ENCODE measurements around the gene STARD13. TPM values are rescaled to one million over a fixed set of nuclear protein-coding genes. Genes with fewer than 3 reads are reported as not detected.

STARD13 gene
- polyA plus RNA-seq, 1 donor (not counting 4 experiments of a cell fraction or from before 2014, with no cell fraction given), result 11.9 TPM

GRCh38 chr13:33058776-33059327, 226.7 kb downstream of the STARD13 start:
- H3K36me3 ChIP-seq (ENCODE audit: control insufficient read depth in 2 of 2, extremely low read depth in 1 of 2, insufficient read depth in 2 of 2, low read length in 2 of 2), result no peaks in the 10 kb centered on the region
- H3K4me2 ChIP-seq (ENCODE audit: control insufficient read depth, extremely low read depth, insufficient read depth, low read depth, low read length), result no peak overlapping the region
- dilution Hi-C loops (cut with MboI; ENCODE audit: extremely low pct_ligation_motif_present, low sequenced_read_pairs), result no loop called here
- no peak overlapping the region for H3K9ac ChIP-seq (ENCODE audit: control insufficient read depth, extremely low read depth, insufficient read depth, low read length)
- no peaks in the 10 kb centered on the region for H4K20me1 ChIP-seq (ENCODE audit: control insufficient read depth, extremely low read depth, insufficient read depth, low read length)
- no peaks in the 10 kb centered on the region for H3K9me1 ChIP-seq (ENCODE audit: control insufficient read depth, extremely low read depth, insufficient read depth, low read length)
- FAIRE-seq (no peak), DNase-seq (ENCODE audit: low read depth, low spot score) (no peak)
- H3K4me3 ChIP-seq (ENCODE audit: control insufficient read depth in 2 of 3, extremely low read depth in 1 of 3, insufficient read depth in 2 of 3, low read depth in 1 of 3, low read length in 3 of 3), result no peak overlapping the region
- H3K4me1 ChIP-seq (ENCODE audit: control insufficient read depth, extremely low read depth, insufficient read depth, low read length), result no peaks in the 10 kb centered on the region
- H3K27ac ChIP-seq (ENCODE audit: control insufficient read depth, insufficient read depth, low read length), result no peak overlapping the region
- H3K27me3 ChIP-seq (ENCODE audit: control insufficient read depth, extremely low read depth, insufficient read depth, low read length), result peaks cover 7% of the 10 kb centered on the region
- TF ChIP-seq CTCF (optimal IDR thresholded peaks at IDR 0.05 in 1 of 3, IDR thresholded peaks at IDR 0.05 in 1 of 3, conservative IDR thresholded peaks at IDR 0.05 in 1 of 3; ENCODE audit: extremely low read depth in 1 of 3, insufficient read depth in 2 of 3, low read length in 3 of 3) (no peak), EZH2 (IDR thresholded peaks at IDR 0.05; ENCODE audit: low read length) (no peak)
- no peak overlapping the region for H2AFZ ChIP-seq (ENCODE audit: control insufficient read depth, low read length)
- no peaks in the 10 kb centered on the region for H3K9me3 ChIP-seq (ENCODE audit: control insufficient read depth, low read depth, low read length)
- no peaks in the 10 kb centered on the region for H3K79me2 ChIP-seq (ENCODE audit: control insufficient read depth, insufficient read depth, low read length)

DNA sequence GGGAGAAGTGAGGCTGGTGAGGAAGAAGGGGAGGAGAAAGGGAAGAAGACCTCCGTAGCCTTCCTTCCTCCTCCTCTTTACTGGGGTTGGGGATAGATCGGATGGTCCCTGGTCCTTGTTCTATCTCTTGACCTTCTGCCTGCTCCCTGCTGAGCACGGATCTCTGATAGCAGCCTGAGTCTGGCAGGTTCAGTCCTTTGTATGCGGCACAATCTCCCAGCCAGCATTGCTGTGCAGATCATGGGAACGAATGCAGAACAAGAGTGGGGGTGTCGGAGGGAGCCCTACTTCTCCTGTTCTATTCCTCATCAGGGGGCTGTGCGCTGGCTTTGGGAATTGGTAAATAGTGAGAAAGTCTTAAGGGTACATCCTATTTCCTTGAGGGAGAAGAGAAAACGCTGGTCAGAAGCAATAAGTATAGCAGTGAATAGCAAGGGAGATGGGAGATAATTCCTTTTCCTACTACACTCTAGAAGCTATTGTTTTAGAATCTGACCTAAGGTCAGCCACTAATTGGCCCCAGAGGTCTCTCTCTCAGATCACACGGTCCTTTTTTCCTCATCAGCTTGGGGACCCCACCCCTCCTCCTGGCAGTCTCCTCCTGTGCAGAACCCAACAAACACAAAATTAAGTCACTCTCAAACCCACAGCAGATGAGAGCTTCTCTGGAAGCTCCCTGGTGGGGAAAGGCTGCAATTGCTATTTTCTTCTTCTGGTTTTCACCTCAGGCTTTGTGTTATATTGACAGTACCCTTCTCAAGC, 228.4 kb downstream of the STARD13 start:
- no peak overlapping the region for H2AFZ ChIP-seq (ENCODE audit: control insufficient read depth, low read length)
- H3K9me3 ChIP-seq (ENCODE audit: control insufficient read depth, low read depth, low read length), result no peaks in the 10 kb centered on the region
- no peaks in the 10 kb centered on the region for H3K4me1 ChIP-seq (ENCODE audit: control insufficient read depth, extremely low read depth, insufficient read depth, low read length)
- no peak overlapping the region for H3K4me2 ChIP-seq (ENCODE audit: control insufficient read depth, extremely low read depth, insufficient read depth, low read depth, low read length)
- no peaks in the 10 kb centered on the region for H3K36me3 ChIP-seq (ENCODE audit: control insufficient read depth in 2 of 2, extremely low read depth in 1 of 2, insufficient read depth in 2 of 2, low read length in 2 of 2)
- dilution Hi-C loops (cut with MboI; ENCODE audit: extremely low pct_ligation_motif_present, low sequenced_read_pairs), result no loop called here
- H3K79me2 ChIP-seq (ENCODE audit: control insufficient read depth, insufficient read depth, low read length), result no peaks in the 10 kb centered on the region
- no peaks in the 10 kb centered on the region for H3K9me1 ChIP-seq (ENCODE audit: control insufficient read depth, extremely low read depth, insufficient read depth, low read length)
- no peaks in the 10 kb centered on the region for H4K20me1 ChIP-seq (ENCODE audit: control insufficient read depth, extremely low read depth, insufficient read depth, low read length)
- H3K27ac ChIP-seq (ENCODE audit: control insufficient read depth, insufficient read depth, low read length), result no peak overlapping the region
- H3K4me3 ChIP-seq (ENCODE audit: control insufficient read depth in 2 of 3, extremely low read depth in 1 of 3, insufficient read depth in 2 of 3, low read depth in 1 of 3, low read length in 3 of 3), result no peak overlapping the region
- H3K27me3 ChIP-seq (ENCODE audit: control insufficient read depth, extremely low read depth, insufficient read depth, low read length), result peaks cover 7% of the 10 kb centered on the region
- FAIRE-seq, result no peak
- no peak overlapping the region for H3K9ac ChIP-seq (ENCODE audit: control insufficient read depth, extremely low read depth, insufficient read depth, low read length)
- no peak for DNase-seq (ENCODE audit: low read depth, low spot score)
- TF ChIP-seq CTCF (optimal IDR thresholded peaks at IDR 0.05 in 1 of 3, IDR thresholded peaks at IDR 0.05 in 1 of 3, conservative IDR thresholded peaks at IDR 0.05 in 1 of 3; ENCODE audit: extremely low read depth in 1 of 3, insufficient read depth in 2 of 3, low read length in 3 of 3), result peak; percentile 9 to 58 (median 39)
- no peak for TF ChIP-seq EZH2 (IDR thresholded peaks at IDR 0.05; ENCODE audit: low read length)
